Subcutaneous adipose tissue (tissue), 4 donors: Measurements from ENCODE around the gene FEV. TPM values are rescaled to one million over a fixed set of nuclear protein-coding genes. Genes with fewer than 3 reads are reported as not detected.

Experiments used
- CTCF ChIP-seq: fragments of 450-650 bp; IDR thresholded peaks from one replicate; pipeline ENCODE4 v1.5.1; 2016; ENCODE audit warnings: low read depth, mild to moderate bottlenecking, control low read depth, antibody characterized with exemption, moderate library complexity
- total RNA-seq, 4 donors: library from RNA; depleted of rRNA; stranded (reverse); fragments of >200 nt; gene quantifications; one replicate each; pipeline ENCODE4 v1.1.0, GENCODE V29; 2016

FEV gene
- total RNA-seq, 4 donors from 2014 or later = not detected

- no peak for TF ChIP-seq CTCF
Measured at GRCh38 chr2:218959141-218959731, 25.7 kb downstream of the FEV start, which contains the start of gene CDK5R2. TSS of gene CDK5R2 (plus strand) at chr2:218959666. CDS start at chr2:218959821, 155 bp downstream.

GRCh38 chr2:218958276-218958675 is 26.7 kb downstream of the FEV start:
- TF ChIP-seq CTCF = no peak

- TF ChIP-seq CTCF = no peak
Measured at GRCh38 chr2:218957671-218958070, 27.3 kb downstream of the FEV start.

GRCh38 chr2:218956039-218956438 is 28.9 kb downstream of the FEV start:
- TF ChIP-seq CTCF = no peak

GRCh38 chr2:218954541-218955300 is 30.3 kb downstream of the FEV start:
- TF ChIP-seq CTCF = no peak

- no peak for TF ChIP-seq CTCF
Measured at GRCh38 chr2:218953366-218953954, 31.5 kb downstream of the FEV start.

- TF ChIP-seq CTCF = no peak
Measured at GRCh38 chr2:218952160-218952559, 32.8 kb downstream of the FEV start.
